Central memory CD8-positive, alpha-beta T cell (primary cell): ENCODE results near the gene HIPK1.

Experiments
- ATAC-seq: fragments of 150-1000 bp; cut with Tn5 transposase; replicated peaks from 2 replicates; pipeline ENCODE4 v1.10.0; 2022; ENCODE audit warnings: mild to moderate bottlenecking, moderate FRiP score, moderate number of reproducible peaks; ENCODE audit not compliant: poor library complexity, severe bottlenecking; ENCODE audit errors: extremely low read depth
- DNase-seq, 2 donors: peaks; one replicate each; pipeline ENCODE4 v3.0.0; 2021; ENCODE audit warnings: low spot score in 2 of 2
- H3K27ac Mint-ChIP-seq: one replicate; pipeline ENCODE4 v1.8.0; 2022; ENCODE audit warnings: low read depth, mild to moderate bottlenecking, moderate library complexity, mixed read lengths
- H3K27me3 Mint-ChIP-seq: one replicate; pipeline ENCODE4 v1.8.0; 2022; ENCODE audit warnings: mixed read lengths
- H3K36me3 Mint-ChIP-seq: one replicate; pipeline ENCODE4 v1.8.0; 2022; ENCODE audit warnings: mild to moderate bottlenecking, moderate library complexity, mixed read lengths; ENCODE audit not compliant: insufficient read depth
- H3K4me1 Mint-ChIP-seq: one replicate; pipeline ENCODE4 v1.8.0; 2022; ENCODE audit warnings: mixed read lengths
- H3K4me3 Mint-ChIP-seq: one replicate; pipeline ENCODE4 v1.8.0; 2022; ENCODE audit warnings: mild to moderate bottlenecking, moderate library complexity, mixed read lengths
- H3K9me3 Mint-ChIP-seq: one replicate; pipeline ENCODE4 v1.8.0; 2022; ENCODE audit warnings: mixed read lengths

Gene HIPK1

DNA sequence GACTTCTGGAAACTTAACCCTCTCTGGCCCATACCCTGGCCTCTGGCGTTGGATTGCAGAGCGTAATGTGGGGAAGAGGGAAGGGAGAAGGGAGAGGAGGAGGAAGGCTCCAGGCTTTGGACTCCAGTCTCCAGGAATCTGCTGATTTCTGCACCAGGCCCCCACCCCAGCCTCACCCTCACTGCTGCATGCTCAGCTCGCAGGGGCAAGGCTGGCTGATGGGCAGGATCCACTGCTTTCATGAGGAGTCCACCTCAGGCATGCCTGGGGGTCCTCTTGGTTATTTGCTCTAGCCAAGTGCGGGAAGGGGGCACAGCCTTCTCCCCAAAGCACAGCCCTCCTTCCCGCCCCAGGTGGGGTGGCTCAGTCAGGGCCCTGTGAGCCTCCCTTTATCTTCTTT is 53.8 kb downstream of the HIPK1 start:
- no peak for DNase-seq
- no peak for ATAC-seq
- peaks cover 2% of the 10 kb centered on the region for H3K36me3 Mint-ChIP-seq
- H3K4me1 Mint-ChIP-seq = no peaks in the 10 kb centered on the region
- peaks cover 9% of the 10 kb centered on the region for H3K27me3 Mint-ChIP-seq
- no peak overlapping the region for H3K4me3 Mint-ChIP-seq
- no peak overlapping the region for H3K27ac Mint-ChIP-seq
- no peaks in the 10 kb centered on the region for H3K9me3 Mint-ChIP-seq

DNA sequence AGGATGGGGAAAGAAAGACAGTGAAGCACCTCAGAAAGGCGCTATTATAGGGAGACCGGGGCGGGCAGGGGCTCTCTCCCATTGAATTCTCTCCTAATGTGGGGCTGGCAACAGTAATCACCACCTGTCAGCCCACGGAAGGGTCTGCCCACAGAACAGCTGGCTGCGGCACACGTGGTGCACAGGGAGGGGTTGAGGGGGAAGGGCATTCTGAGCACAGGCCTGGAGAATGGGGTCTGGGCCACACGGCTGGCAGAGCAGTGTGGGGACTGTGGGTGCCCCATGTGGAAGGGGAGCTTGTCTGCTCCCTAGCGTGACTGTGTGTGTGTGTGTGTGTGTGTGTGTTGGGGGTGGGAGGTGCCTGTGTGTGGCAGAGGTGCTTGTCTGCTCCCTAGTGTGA is 54.3 kb downstream of the HIPK1 start:
- Mint-ChIP-seq H3K4me3 (no peak overlapping the region), H3K4me1 (no peaks in the 10 kb centered on the region), H3K36me3 (peaks cover 2% of the 10 kb centered on the region), H3K9me3 (no peaks in the 10 kb centered on the region), H3K27ac (no peak overlapping the region), H3K27me3 (peaks cover 9% of the 10 kb centered on the region)
- ATAC-seq (no peak), DNase-seq (no peak)

DNA sequence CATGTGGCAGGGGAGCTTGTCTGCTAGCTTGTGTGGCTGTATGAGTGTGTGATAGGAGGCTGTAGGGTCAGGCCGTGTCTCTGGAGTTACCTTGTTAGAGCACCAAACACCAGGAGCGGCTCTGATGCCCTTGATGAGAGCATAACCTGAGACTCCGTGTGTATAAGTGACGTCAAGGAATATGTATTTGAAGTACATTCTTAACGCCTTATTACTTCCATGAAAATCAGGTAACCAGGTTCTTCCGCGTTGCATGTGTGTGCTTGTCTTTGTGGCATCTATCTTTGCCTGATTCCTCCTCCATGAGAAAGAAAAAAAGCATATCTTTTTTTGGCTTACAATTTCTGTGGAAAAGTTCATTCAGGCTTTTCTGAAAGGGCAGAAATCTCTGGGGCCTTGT is 54.7 kb downstream of the HIPK1 start:
- H3K27me3 Mint-ChIP-seq = peaks cover 9% of the 10 kb centered on the region
- H3K36me3 Mint-ChIP-seq = peaks cover 2% of the 10 kb centered on the region

DNA sequence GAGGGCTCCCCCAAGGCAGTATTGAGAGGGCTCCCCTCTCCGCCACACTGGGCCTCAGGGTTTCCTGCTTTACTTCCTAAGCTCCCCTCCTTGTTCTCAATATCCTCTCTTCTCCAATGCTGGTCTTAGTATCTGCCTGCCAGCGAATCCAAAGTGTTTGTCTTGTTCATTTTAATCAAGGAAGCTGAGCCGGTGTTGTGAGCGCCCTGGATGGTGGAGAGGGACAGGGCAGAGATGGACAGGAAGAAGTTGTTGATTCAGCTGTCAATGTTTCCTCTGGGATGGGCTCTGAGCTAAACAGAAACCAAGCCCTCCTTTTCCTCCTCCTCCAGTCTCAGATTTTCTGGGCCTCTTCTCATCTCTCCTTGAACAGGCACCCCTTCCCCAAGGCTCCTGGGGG is 55.6 kb downstream of the HIPK1 start:
- H3K9me3 Mint-ChIP-seq = no peaks in the 10 kb centered on the region
- peak overlapping the region; percentile 22 for H3K27ac Mint-ChIP-seq
- DNase-seq (no peak), ATAC-seq (no peak)
- H3K4me1 Mint-ChIP-seq = no peaks in the 10 kb centered on the region
- peaks cover 9% of the 10 kb centered on the region for H3K27me3 Mint-ChIP-seq
- H3K4me3 Mint-ChIP-seq = no peak overlapping the region
- H3K36me3 Mint-ChIP-seq = peaks cover 2% of the 10 kb centered on the region

More for the DNA sequence above, 54.7 kb downstream of the HIPK1 start:
- H3K9me3 Mint-ChIP-seq = no peaks in the 10 kb centered on the region
- no peaks in the 10 kb centered on the region for H3K4me1 Mint-ChIP-seq
- no peak overlapping the region for H3K27ac Mint-ChIP-seq
- no peak overlapping the region for H3K4me3 Mint-ChIP-seq
- DNase-seq (no peak), ATAC-seq (no peak)

DNA sequence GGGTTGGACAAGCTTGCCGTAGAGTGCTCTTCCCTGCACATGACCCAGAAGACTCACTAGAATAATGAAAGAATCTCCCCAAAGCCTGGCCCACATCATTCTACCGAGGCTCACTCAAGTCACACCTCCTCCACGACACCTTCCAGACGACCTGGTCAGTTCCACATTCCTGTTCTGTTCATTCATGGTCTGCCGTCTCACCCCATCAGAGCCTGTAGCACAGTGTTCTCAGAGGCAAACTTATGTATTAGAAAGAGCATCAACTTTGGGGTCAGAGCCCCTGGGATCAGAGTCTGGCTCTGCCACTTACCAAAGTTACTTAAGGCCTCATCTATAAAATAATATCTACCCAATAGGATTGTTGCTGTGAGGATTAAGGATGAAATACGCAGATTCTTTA is 57.7 kb downstream of the HIPK1 start:
- Mint-ChIP-seq H3K27ac (no peak overlapping the region), H3K4me1 (no peaks in the 10 kb centered on the region), H3K9me3 (no peaks in the 10 kb centered on the region), H3K27me3 (peaks cover 23% of the 10 kb centered on the region), H3K4me3 (no peak overlapping the region), H3K36me3 (no peaks in the 10 kb centered on the region)
- no peak for ATAC-seq
- DNase-seq = no peak

DNA sequence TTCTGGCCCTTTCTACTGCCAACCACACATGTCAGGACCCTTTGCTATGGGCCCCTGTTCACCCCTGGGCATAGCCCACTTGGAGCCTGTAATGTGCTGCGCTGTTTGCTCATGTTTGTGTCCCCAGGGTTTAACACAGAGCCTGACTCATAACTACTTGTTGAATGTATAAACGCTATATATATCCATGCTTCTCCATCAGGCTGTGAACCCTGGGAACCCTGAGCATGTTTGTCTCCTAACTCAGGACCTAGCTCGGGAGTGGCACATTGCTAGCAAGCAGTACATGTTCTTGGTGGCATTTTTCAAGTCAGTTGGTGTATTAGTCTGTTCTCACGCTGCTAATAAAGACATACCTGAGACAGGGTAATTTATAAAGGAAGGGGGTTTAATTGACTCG is 58.1 kb downstream of the HIPK1 start:
- Mint-ChIP-seq H3K27me3 (peaks cover 23% of the 10 kb centered on the region), H3K4me1 (no peaks in the 10 kb centered on the region), H3K4me3 (no peak overlapping the region), H3K36me3 (no peaks in the 10 kb centered on the region), H3K27ac (no peak overlapping the region), H3K9me3 (no peaks in the 10 kb centered on the region)
- no peak for DNase-seq
- no peak for ATAC-seq

DNA sequence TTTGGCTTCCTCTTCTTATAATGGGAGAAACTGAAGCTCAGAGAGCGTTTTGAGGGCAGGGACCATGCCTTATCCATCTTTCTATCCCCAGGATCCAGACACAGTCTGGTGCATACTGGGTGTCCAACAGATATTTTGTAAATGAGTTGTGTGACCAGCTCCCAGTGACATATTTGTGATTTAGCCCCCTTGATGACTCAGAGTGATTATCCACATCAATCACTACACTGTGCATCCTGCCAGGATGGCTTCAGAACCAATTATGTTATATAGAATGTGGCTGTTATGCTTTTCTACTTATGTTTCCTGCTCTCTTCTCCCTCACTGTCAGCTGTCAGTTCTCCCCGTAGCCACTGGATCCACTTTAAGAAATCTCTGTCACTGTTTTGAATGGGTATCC is 61.4 kb downstream of the HIPK1 start:
- H3K4me1 Mint-ChIP-seq = no peaks in the 10 kb centered on the region
- ATAC-seq (no peak), DNase-seq (no peak)
- H3K27me3 Mint-ChIP-seq = peaks cover 23% of the 10 kb centered on the region
- H3K36me3 Mint-ChIP-seq = no peaks in the 10 kb centered on the region
- no peak overlapping the region for H3K4me3 Mint-ChIP-seq
- H3K9me3 Mint-ChIP-seq = peaks cover 15% of the 10 kb centered on the region
- H3K27ac Mint-ChIP-seq = no peak overlapping the region

DNA sequence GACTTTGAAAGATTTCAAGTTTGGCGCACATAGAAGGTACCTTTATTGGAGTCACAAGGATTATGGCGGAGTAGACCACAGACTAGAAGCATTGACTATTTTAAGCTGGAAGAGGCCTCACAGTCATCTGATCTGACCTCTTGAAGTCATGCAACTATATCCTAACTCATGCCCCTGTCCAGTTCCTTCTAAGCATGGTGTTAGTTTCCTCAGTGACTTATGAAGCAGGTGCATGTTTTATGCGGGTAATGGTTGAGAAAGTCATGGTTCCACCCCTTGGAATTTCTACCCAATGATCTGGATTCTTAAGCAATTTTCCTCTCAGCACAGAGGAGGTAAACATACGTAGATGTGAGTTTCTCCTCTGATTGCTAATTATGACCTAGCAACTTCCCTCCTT is 61.8 kb downstream of the HIPK1 start:
- no peaks in the 10 kb centered on the region for H3K4me1 Mint-ChIP-seq
- ATAC-seq = no peak
- H3K9me3 Mint-ChIP-seq = peaks cover 18% of the 10 kb centered on the region
- no peak for DNase-seq
- no peak overlapping the region for H3K4me3 Mint-ChIP-seq
- H3K36me3 Mint-ChIP-seq = no peaks in the 10 kb centered on the region
- no peak overlapping the region for H3K27ac Mint-ChIP-seq
- H3K27me3 Mint-ChIP-seq = peaks cover 23% of the 10 kb centered on the region

DNA sequence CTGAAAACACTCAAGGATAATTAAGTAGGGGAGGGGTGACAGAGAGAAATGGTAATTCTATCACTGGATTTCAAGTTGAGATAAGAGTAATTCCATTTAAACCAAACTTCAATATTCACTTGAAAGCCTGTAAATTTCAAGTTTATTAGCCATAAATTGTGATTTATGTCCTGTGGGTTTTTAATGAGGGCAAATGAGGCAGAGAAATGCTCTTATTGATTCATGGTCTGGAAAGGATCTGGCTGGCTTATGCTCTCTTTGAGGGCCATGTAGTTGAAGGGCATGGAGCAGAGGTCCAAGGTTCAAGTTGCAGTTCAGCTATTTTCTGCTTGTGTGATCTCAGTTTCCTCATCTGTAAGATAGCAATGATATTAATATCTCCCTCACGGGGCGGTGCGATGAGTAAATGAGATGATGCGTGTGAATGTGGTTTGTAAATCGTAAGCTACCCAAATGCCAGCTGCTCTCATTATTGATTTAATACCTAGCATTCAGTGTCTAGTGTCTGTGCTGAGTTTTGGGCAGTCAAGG is 62.4 kb downstream of the HIPK1 start:
- ATAC-seq (no peak), DNase-seq (no peak)
- H3K4me1 Mint-ChIP-seq = no peaks in the 10 kb centered on the region
- no peaks in the 10 kb centered on the region for H3K36me3 Mint-ChIP-seq
- peaks cover 22% of the 10 kb centered on the region for H3K27me3 Mint-ChIP-seq
- peaks cover 18% of the 10 kb centered on the region for H3K9me3 Mint-ChIP-seq
- H3K27ac Mint-ChIP-seq = no peak overlapping the region
- no peak overlapping the region for H3K4me3 Mint-ChIP-seq

DNA sequence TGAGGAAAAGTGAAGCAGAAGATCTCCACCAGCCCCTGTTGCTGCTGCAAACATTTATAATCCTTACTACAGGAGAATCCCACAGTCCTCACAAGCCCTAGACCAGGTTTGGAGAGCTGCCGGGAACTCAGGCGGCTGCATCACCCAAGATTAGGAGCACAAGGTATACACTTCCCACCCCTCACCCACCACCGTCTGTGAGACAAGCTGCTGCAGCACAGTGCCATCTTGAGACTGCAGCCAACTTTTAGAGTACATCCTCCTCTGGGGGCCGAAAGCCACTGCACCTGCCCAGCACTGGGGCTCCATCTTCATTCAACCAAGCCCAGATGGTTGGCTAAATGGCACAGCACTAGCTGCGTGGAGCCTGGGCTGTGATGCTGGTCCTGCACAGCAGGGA is 63.9 kb downstream of the HIPK1 start:
- Mint-ChIP-seq H3K9me3 (peaks cover 18% of the 10 kb centered on the region), H3K36me3 (no peaks in the 10 kb centered on the region), H3K27me3 (peaks cover 15% of the 10 kb centered on the region), H3K4me1 (peaks cover under 1% of the 10 kb centered on the region), H3K4me3 (no peak overlapping the region), H3K27ac (no peak overlapping the region)
- ATAC-seq = no peak
- no peak for DNase-seq

DNA sequence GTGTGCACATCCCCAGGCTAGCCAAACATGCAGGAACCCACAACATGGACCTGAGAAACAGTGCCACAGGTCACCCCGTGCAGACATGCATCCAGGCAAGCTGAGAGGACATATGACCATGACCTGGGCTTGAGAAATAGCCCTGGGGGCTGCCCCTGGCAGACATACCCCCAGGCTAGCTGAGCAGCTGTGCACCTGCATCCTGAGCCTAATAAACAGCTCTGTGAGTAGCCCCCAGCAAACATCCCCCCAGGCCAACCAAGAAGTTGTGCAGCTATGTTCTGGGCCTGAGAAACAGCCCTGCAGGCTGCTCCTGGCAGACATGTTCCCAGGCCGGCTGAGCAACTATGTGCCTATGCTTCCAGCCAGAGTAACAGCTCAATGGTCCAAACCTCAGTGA is 64.6 kb downstream of the HIPK1 start:
- Mint-ChIP-seq H3K36me3 (no peaks in the 10 kb centered on the region), H3K9me3 (peaks cover 18% of the 10 kb centered on the region), H3K4me3 (no peak overlapping the region), H3K27me3 (peaks cover 15% of the 10 kb centered on the region), H3K27ac (no peak overlapping the region), H3K4me1 (peaks cover 5% of the 10 kb centered on the region)
- DNase-seq (no peak), ATAC-seq (no peak)

DNA sequence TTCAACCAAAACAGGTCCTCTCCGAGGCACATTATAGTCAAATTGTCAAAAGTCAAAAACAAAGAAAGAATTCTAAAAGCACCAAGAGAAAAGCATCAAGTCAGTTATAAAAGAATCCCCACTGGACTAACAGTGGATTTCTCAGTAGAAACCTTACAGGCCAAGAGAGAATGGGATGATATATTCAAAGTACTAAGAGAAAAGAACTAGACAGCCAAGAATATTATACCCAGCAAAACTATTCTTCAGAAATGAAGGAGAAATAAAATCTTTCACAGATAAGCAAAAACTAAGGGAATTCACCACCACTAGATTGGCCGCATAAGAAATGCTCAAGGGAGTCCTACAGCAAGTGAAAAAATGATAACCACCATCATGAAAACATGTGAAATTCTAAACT is 66.3 kb downstream of the HIPK1 start:
- DNase-seq (no peak), ATAC-seq (no peak)
- H3K4me3 Mint-ChIP-seq = no peak overlapping the region
- peaks cover 18% of the 10 kb centered on the region for H3K9me3 Mint-ChIP-seq
- H3K27ac Mint-ChIP-seq = no peak overlapping the region
- H3K4me1 Mint-ChIP-seq = peaks cover 5% of the 10 kb centered on the region
- peaks cover 9% of the 10 kb centered on the region for H3K27me3 Mint-ChIP-seq
- no peaks in the 10 kb centered on the region for H3K36me3 Mint-ChIP-seq

DNA sequence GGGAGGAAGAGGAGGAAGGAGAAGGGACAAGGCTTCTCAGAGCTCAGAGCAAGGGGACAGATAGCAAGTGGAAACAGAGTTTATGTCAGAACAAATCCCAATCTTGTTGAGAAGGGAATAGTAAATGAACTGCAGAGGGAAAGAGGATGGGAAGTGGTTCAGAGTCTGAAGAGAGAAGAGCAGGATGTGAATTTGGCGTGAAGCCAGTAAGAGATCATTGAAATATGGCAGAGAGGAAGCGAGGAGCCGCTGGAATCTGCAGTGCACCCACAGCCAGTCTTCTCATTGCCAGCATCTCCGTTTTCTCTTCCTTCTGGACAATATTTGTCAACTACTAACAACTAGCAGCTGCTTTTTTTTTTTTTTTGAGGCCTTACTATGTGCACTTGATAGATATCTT is 69.2 kb downstream of the HIPK1 start:
- ATAC-seq = no peak
- peaks cover 5% of the 10 kb centered on the region for H3K4me1 Mint-ChIP-seq
- no peak overlapping the region for H3K27ac Mint-ChIP-seq
- no peak overlapping the region for H3K4me3 Mint-ChIP-seq
- peaks cover 11% of the 10 kb centered on the region for H3K27me3 Mint-ChIP-seq
- peaks cover 18% of the 10 kb centered on the region for H3K9me3 Mint-ChIP-seq
- peaks cover 4% of the 10 kb centered on the region for H3K36me3 Mint-ChIP-seq
- no peak for DNase-seq

DNA sequence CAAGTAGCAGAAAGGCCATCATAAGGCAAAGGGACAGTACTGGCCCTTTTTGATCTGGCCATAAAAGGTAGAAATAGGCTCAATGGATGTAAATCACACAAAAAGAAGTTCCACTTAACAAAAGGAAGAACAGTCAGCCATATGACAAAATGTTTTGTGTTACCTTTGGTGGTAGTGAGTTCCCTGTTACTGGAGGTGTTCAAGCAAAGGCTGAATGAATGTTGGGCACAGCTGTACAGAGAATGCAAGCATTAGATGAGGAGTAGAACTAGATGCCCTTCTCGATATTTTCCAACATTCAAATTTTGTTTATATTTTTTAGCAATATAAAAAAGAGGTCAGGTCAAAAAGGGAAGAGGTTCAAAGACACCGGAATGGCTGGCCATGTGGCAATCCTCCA is 70.1 kb downstream of the HIPK1 start:
- no peak overlapping the region for H3K27ac Mint-ChIP-seq
- DNase-seq (no peak), ATAC-seq (no peak)
- peaks cover 16% of the 10 kb centered on the region for H3K9me3 Mint-ChIP-seq
- H3K27me3 Mint-ChIP-seq = peaks cover 16% of the 10 kb centered on the region
- H3K4me1 Mint-ChIP-seq = peaks cover 5% of the 10 kb centered on the region
- no peak overlapping the region for H3K4me3 Mint-ChIP-seq
- peaks cover 4% of the 10 kb centered on the region for H3K36me3 Mint-ChIP-seq
